Effector CD4-positive, alpha-beta T cell (primary cell): ENCODE measurements around the gene MOB3B.

Experiments
- DNase-seq: peaks from one replicate; pipeline ENCODE4 v3.0.0-alpha.2; 2020

The MOB3B gene

GRCh38 chr9:27413511-27414219 is 115.9 kb downstream of the MOB3B start:
- DNase-seq, result no peak

GRCh38 chr9:27412963-27413362 is 116.7 kb downstream of the MOB3B start:
- no peak for DNase-seq

- no peak for DNase-seq
Measured at GRCh38 chr9:27412081-27412480, 117.5 kb downstream of the MOB3B start.

- no peak for DNase-seq
Measured at GRCh38 chr9:27408482-27408881, 121.1 kb downstream of the MOB3B start.

GRCh38 chr9:27408001-27408400 is 121.6 kb downstream of the MOB3B start:
- DNase-seq, result no peak

GRCh38 chr9:27407491-27407890 is 122.1 kb downstream of the MOB3B start:
- DNase-seq, result no peak

- DNase-seq, result no peak
Measured at GRCh38 chr9:27404661-27405060, 125.0 kb downstream of the MOB3B start.

GRCh38 chr9:27402626-27403025 is 127.0 kb downstream of the MOB3B start:
- DNase-seq, result no peak

- DNase-seq, result no peak
Measured at GRCh38 chr9:27400334-27400880, 129.2 kb downstream of the MOB3B start.

- no peak for DNase-seq
Measured at GRCh38 chr9:27398982-27399653, 130.5 kb downstream of the MOB3B start.

- DNase-seq, result no peak
Measured at GRCh38 chr9:27396495-27396894, 133.1 kb downstream of the MOB3B start.

- DNase-seq, result no peak
Measured at GRCh38 chr9:27395484-27395921, 134.1 kb downstream of the MOB3B start.

GRCh38 chr9:27394826-27395201 is 134.8 kb downstream of the MOB3B start:
- no peak for DNase-seq

- no peak for DNase-seq
Measured at GRCh38 chr9:27394154-27394825, 135.3 kb downstream of the MOB3B start.

- DNase-seq, result no peak
Measured at GRCh38 chr9:27393054-27393846, 136.4 kb downstream of the MOB3B start.

GRCh38 chr9:27392451-27392850 is 137.2 kb downstream of the MOB3B start:
- DNase-seq, result no peak

GRCh38 chr9:27391040-27391895 is 138.3 kb downstream of the MOB3B start:
- no peak for DNase-seq

- DNase-seq, result no peak
Measured at GRCh38 chr9:27388150-27388549, 141.5 kb downstream of the MOB3B start.

GRCh38 chr9:27387722-27388121 is 141.9 kb downstream of the MOB3B start:
- DNase-seq, result no peak

GRCh38 chr9:27386571-27387091 is 143.0 kb downstream of the MOB3B start:
- DNase-seq, result no peak

GRCh38 chr9:27385606-27386322 is 143.8 kb downstream of the MOB3B start:
- DNase-seq, result no peak
